Heart left ventricle (tissue), 13 donors: Measurements from ENCODE around the gene METRNL.
"Not testable (repeated sequence)": the region's sequence is repeated elsewhere in the genome, so short reads cannot be mapped to it uniquely, and the experiment has no call there.

Experiments
- CTCF ChIP-seq, 12 donors: fragments of 200-600 bp; sonication (generic) in 4 of 12; IDR thresholded peaks; one replicate each; pipeline versions ENCODE4 v1.5.0 to v1.8.0; 2018 to 2022; ENCODE audit warnings: antibody characterized with exemption in 12 of 12, mild to moderate bottlenecking in 5 of 12
- POLR2A ChIP-seq, 2 donors: fragments of 450-650 bp; IDR thresholded peaks; one replicate each; pipeline ENCODE4 v1.6.1; 2017; ENCODE audit warnings: antibody characterized with exemption in 2 of 2, mild to moderate bottlenecking in 2 of 2, moderate library complexity in 2 of 2
- donor health status: ischemic (EF 13 %, LVEDD 7.1; RV severe dilation, severe dysfunction).
- donor health status: DM: no; HTN: yes; CAD: no.
- donor health status: DM: no; HTN: no; CAD: no.
- donor health status: ischemic (EF 25% LVEDD 6.9; RV normal size, moderate dysfunction).
- donor health status: ischemic (EF 25% LVEDD 5.7; RV mildly dilated, moderate dysfunction).
- donor health status: ischemic (EF 35%, LVEDD 5.7; RV mildly dilated, moderate dysfunction).
- donor health status: nonischemic (EF 11% LVEDD 7.7; RV severe dilation, severe dysfunction).
- donor health status: DM: yes; HTN: yes; CAD: no.
- donor health status: PGD.
- donor health status: ischemic (EF 29% LVEDD 5.4; RV normal size, mild dysfunction).
- donor health status: nonischemic (EF 23%, LVEDD 6.1; RV moderate dilation, normal function).

GRCh38 chr17:83139541-83140248, 60.3 kb downstream of the METRNL start:
- not testable (repeated sequence) for TF ChIP-seq CTCF, POLR2A (IDR thresholded peaks at IDR 0.05)
